K562 (cell line): ENCODE results near the gene GFAP. TPM values are rescaled to one million over a fixed set of nuclear protein-coding genes. Genes with fewer than 3 reads are reported as not detected.

Experiments
- ATAC-seq: fragments of 200-7000 bp; cut with Tn5 transposase; 3 replicates; pipeline ENCODE4 v1.9.1; 2020; ENCODE audit warnings: moderate library complexity
- BruUV-seq: library from RNA; stranded (reverse); fragments of 400-500 nt; replicated peaks from 2 replicates; lab custom pipeline; 2021; lab: Mats Ljungman, UMichigan
- CTCF ChIA-PET: fragments of 300-600 bp; formaldehyde crosslinking; extraction: SDS; loops from one replicate; lab custom pipeline; 2021; ENCODE audit warnings: low intra/inter-chr PET ratio; lab: Yijun Ruan, JAX
- POLR2A ChIA-PET: fragments of 300-600, 350-650 bp; sonication (Branson Sonifier 250); formaldehyde crosslinking; extraction: SDS; loops from one replicate; lab custom pipeline; 2021; ENCODE audit warnings: antibody characterized with exemption, inconsistent platforms; lab: Yijun Ruan, JAX
- DNase-seq, 4 experiments: peaks; one replicate each; pipeline versions ENCODE4 v3.0.0 to v3.0.0-alpha.2; 2011 to 2018; ENCODE audit warnings: low spot score in 3 of 4, mixed read lengths in 3 of 4; ENCODE audit errors: extremely low read depth in 1 of 4
- FAIRE-seq: peaks from 2 replicates; lab custom pipeline; 2011; peaks lifted over from hg19 to GRCh38; lab: Jason Lieb, UNC
- H2AFZ ChIP-seq: 2 replicates; pipeline ENCODE4 v1.6.0; 2011; ENCODE audit warnings: low read depth, low read length, control low read depth, inconsistent platforms
- H3K27ac ChIP-seq: fragments of 200-600 bp; 3 replicates; pipeline ENCODE4 v1.8.0; 2011; ENCODE audit warnings: low read depth, mild to moderate bottlenecking, control low read depth, inconsistent platforms, low read length, moderate library complexity, mixed read lengths; ENCODE audit errors: extremely low read depth
- H3K27me3 ChIP-seq, 2 experiments: fragments of 300-600 bp in 1 of 2; 2 replicates in 1 of 2; 3 replicates in 1 of 2; pipeline versions ENCODE4 v1.6.0 to v1.8.0; 2011; ENCODE audit warnings: inconsistent platforms in 2 of 2, low read length in 2 of 2, mild to moderate bottlenecking in 1 of 2, mixed read lengths in 1 of 2, moderate library complexity in 1 of 2; ENCODE audit not compliant: control insufficient read depth in 2 of 2, insufficient read depth in 2 of 2
- H3K36me3 ChIP-seq: fragments of 300-600 bp; 3 replicates; pipeline ENCODE4 v1.8.0; 2011; ENCODE audit warnings: mild to moderate bottlenecking, low read length, inconsistent platforms; ENCODE audit not compliant: control insufficient read depth, insufficient read depth
- H3K4me1 ChIP-seq, 2 experiments: fragments of 200-600 bp in 1 of 2; replicated peaks in 1 of 2; 2 replicates in 1 of 2; 3 replicates in 1 of 2; pipeline versions ENCODE4 v1.5.1 to v1.8.0; 2011; ENCODE audit warnings: inconsistent platforms in 2 of 2, low read length in 2 of 2, mild to moderate bottlenecking in 1 of 2, mixed read lengths in 1 of 2, moderate library complexity in 1 of 2; ENCODE audit not compliant: control insufficient read depth in 2 of 2, insufficient read depth in 2 of 2
- H3K4me2 ChIP-seq: 2 replicates; pipeline ENCODE4 v1.6.1; 2011; ENCODE audit warnings: low read length, control low read depth, inconsistent platforms, mixed read lengths; ENCODE audit not compliant: insufficient read depth
- H3K4me3 ChIP-seq: fragments of 200-600 bp; sonication (generic), shearing (Covaris generic); 2 replicates; pipeline ENCODE4 v1.5.1; 2016; ENCODE audit warnings: control low read depth, inconsistent platforms
- H3K79me2 ChIP-seq: fragments of 200-600 bp; 3 replicates; pipeline ENCODE4 v1.8.0; 2011; ENCODE audit warnings: low read length, inconsistent platforms; ENCODE audit not compliant: control insufficient read depth, insufficient read depth
- H3K9ac ChIP-seq, 2 experiments: 2 replicates each; pipeline versions ENCODE4 v1.6.0 to v1.6.1; 2011; ENCODE audit warnings: low read depth in 2 of 2, low read length in 2 of 2, control low read depth in 1 of 2, inconsistent platforms in 1 of 2, mild to moderate bottlenecking in 1 of 2, mixed read lengths in 1 of 2; ENCODE audit not compliant: insufficient read depth in 1 of 2
- H3K9me1 ChIP-seq: one replicate; pipeline ENCODE4 v1.6.0; 2011; ENCODE audit warnings: inconsistent platforms, mild to moderate bottlenecking, low read length, moderate library complexity; ENCODE audit not compliant: control insufficient read depth, insufficient read depth
- H3K9me3 ChIP-seq: replicated peaks from 2 replicates; pipeline ENCODE4 v1.5.1; 2011; ENCODE audit warnings: low read depth, low read length, inconsistent platforms; ENCODE audit not compliant: control insufficient read depth, insufficient read depth
- H4K20me1 ChIP-seq: replicated peaks from 2 replicates; pipeline ENCODE4 v1.6.1; 2011; ENCODE audit warnings: low read length, inconsistent platforms, mixed read lengths; ENCODE audit not compliant: control insufficient read depth, insufficient read depth
- AFF1 ChIP-seq, 2 experiments: fragments of 450-650 bp; IDR thresholded peaks; 2 replicates each; pipeline ENCODE4 v1.6.1; 2018; ENCODE audit warnings: mild to moderate bottlenecking in 2 of 2, low read depth in 1 of 2; ENCODE audit not compliant: partially characterized antibody in 2 of 2
- GATAD2B ChIP-seq: fragments of 450-650 bp; IDR thresholded peaks from 2 replicates; pipeline ENCODE4 v1.6.1; 2017; ENCODE audit warnings: mild to moderate bottlenecking, borderline replicate concordance
- MCM7 ChIP-seq, 2 experiments: fragments of 450-650 bp; IDR thresholded peaks; 2 replicates each; pipeline ENCODE4 v1.6.1; 2016 to 2018
- MLLT1 ChIP-seq, 2 experiments: fragments of 450-650 bp; IDR thresholded peaks; 2 replicates each; pipeline ENCODE4 v1.6.1; 2016
- NCOA4 ChIP-seq: fragments of 450-650 bp; IDR thresholded peaks from 2 replicates; pipeline ENCODE4 v1.6.1; 2018; ENCODE audit warnings: mild to moderate bottlenecking; ENCODE audit not compliant: partially characterized antibody
- NCOR1 ChIP-seq: fragments of 450-650 bp; IDR thresholded peaks from 2 replicates; pipeline ENCODE4 v1.6.1; 2016; ENCODE audit warnings: mild to moderate bottlenecking, moderate library complexity
- TOE1 ChIP-seq, 2 experiments: fragments of 450-650 bp in 1 of 2; sonication (generic) in 1 of 2; formaldehyde crosslinking in 1 of 2; IDR thresholded peaks; 2 replicates each; pipeline versions ENCODE4 v1.7.1 to v1.8.0; 2016 to 2022; ENCODE audit warnings: borderline replicate concordance in 2 of 2, mild to moderate bottlenecking in 2 of 2, antibody characterized with exemption in 1 of 2, inconsistent platforms in 1 of 2, low read depth in 1 of 2, missing genetic modification reagents in 1 of 2, moderate library complexity in 1 of 2
- XRCC3 ChIP-seq: fragments of 450-650 bp; IDR thresholded peaks from 2 replicates; pipeline ENCODE4 v1.6.1; 2017; ENCODE audit warnings: mild to moderate bottlenecking, moderate library complexity
- ZFP91 ChIP-seq: sonication (generic); formaldehyde crosslinking; IDR thresholded peaks from 2 replicates; pipeline ENCODE4 v1.8.0; 2022; ENCODE audit warnings: mild to moderate bottlenecking, missing genetic modification reagents
- ZNF384 ChIP-seq: IDR thresholded peaks from 2 replicates; pipeline ENCODE4 v1.6.1; 2012; ENCODE audit warnings: low read depth, low read length, improper control_type of control experiment
- ZSCAN32 ChIP-seq: fragments of 450-650 bp; formaldehyde crosslinking; IDR thresholded peaks from 2 replicates; pipeline ENCODE4 v1.4.0; 2020; ENCODE audit warnings: mild to moderate bottlenecking, moderate library complexity
- WGBS: fragments of 100-300 bp; shearing (Covaris generic); methylation state at CpG from one replicate; pipeline ENCODE4 v1.1.6; 2016; ENCODE audit warnings: low coverage, mixed read lengths; ENCODE audit not compliant: insufficient coverage; ENCODE audit errors: missing lambda C conversion rate; 5-methylcytosine and 5-hydroxymethylcytosine counted together
- in situ Hi-C: fragments of 300-500 bp; cut with MboI; formaldehyde crosslinking; loops from 4 replicates; pipeline ENCODE4 v1.15.0; 2018; ENCODE audit warnings: inconsistent platforms, mixed read lengths
- intact Hi-C: fragments of 100-400 bp; cut with micrococcal nuclease; formaldehyde crosslinking; loops from 2 replicates; pipeline ENCODE4 v1.14.2; 2022
- polyA plus RNA-seq, 8 experiments: library from polyadenylated mRNA; depleted of rRNA in 4 of 8; stranded (reverse) in 5 of 8; unstranded in 3 of 8; fragments of >200 nt; fragmentation: Nextera tagmentation in 2 of 8; fragmentation: Illumina TruSeq in 1 of 8; extraction: Ambion mirVana in 2 of 8; extraction: Trizol in 1 of 8; gene quantifications; 2 replicates each; pipeline versions ENCODE4 v1.2.1 to v1.2.3, GENCODE V29; 2011 to 2014; ENCODE audit warnings: inconsistent platforms in 1 of 8, missing spikeins in 1 of 8
- total RNA-seq, 7 experiments: library from RNA; depleted of rRNA in 6 of 7; stranded (reverse); fragments of >200 nt in 6 of 7; fragmentation: Illumina TruSeq in 2 of 7; extraction: Trizol in 2 of 7; gene quantifications; 2 replicates each; pipeline versions ENCODE4 v1.2.1 to v1.2.3, GENCODE V29; 2011 to 2021; ENCODE audit warnings: low replicate concordance in 1 of 7

Gene GFAP
- total and polyA plus RNA-seq, 9 of the 15 experiments (the other 6 are each of a cell fraction or from before 2014, with no cell fraction given), result 0.07 to 1.4 (median 0.60) TPM; not detected in 1

- no peak for TF ChIP-seq ZSCAN32
Measured at GRCh38 chr17:44864831-44865230, 50.5 kb downstream of the GFAP start (continued).

GRCh38 chr17:44863061-44863918 is 52.0 kb downstream of the GFAP start:
- no peak overlapping the region for H3K27ac ChIP-seq

More at GRCh38 chr17:44863061-44863918, 52.0 kb downstream of the GFAP start:
- no peak overlapping the region for H3K9ac ChIP-seq
- intact Hi-C loops (no loop called here), in situ Hi-C loops (no loop called here)
- peaks cover 8% of the 10 kb centered on the region; the same call in 1 of the 2 replicates for H4K20me1 ChIP-seq
- BruUV-seq, result no TSS peak
- no peak for FAIRE-seq
- no peak for TF ChIP-seq ZNF384
- TF ChIP-seq AFF1 (IDR thresholded peaks at IDR 0.05; ENCODE audit: low read depth in 1 of 2, partially characterized antibody in 2 of 2), result no peak
- TF ChIP-seq MCM7 (IDR thresholded peaks at IDR 0.05), result no peak
- no peak for TF ChIP-seq XRCC3
- no peak for TF ChIP-seq ZFP91 (CRISPR knock-in tag)
- TF ChIP-seq NCOR1, result no peak
- no peak for TF ChIP-seq NCOA4
- no peak for TF ChIP-seq MLLT1 (IDR thresholded peaks at IDR 0.05)
- TF ChIP-seq GATAD2B, result no peak
- TF ChIP-seq TOE1 (IDR thresholded peaks at IDR 0.05; ENCODE audit: borderline replicate concordance), result no peak
- TF ChIP-seq TOE1 (CRISPR knock-in tag; IDR thresholded peaks at IDR 0.05; ENCODE audit: borderline replicate concordance, low read depth), result no peak
- H3K4me1 ChIP-seq, result no peaks in the 10 kb centered on the region
- ATAC-seq, result no peak
- DNase-seq, result no peak
- H3K79me2 ChIP-seq, result no peaks in the 10 kb centered on the region
- CTCF ChIA-PET, result interaction anchor here (3.2 to 5.4 kb wide), 2 partner anchors 84 to 89 kb away, joined by 24 to 38 read pairs; no protein-coding TSS in a partner anchor
- no peak overlapping the region for H2AFZ ChIP-seq
- 78% methylated on average over 12 of the region's 12 CpGs for WGBS
- POLR2A ChIA-PET, result interaction anchor here (0.6 to 1.4 kb wide), 4 partner anchors 12 to 43 kb away, joined by 3 to 4 read pairs (median 4); no protein-coding TSS in a partner anchor
- no peak overlapping the region for H3K4me2 ChIP-seq
- no peaks in the 10 kb centered on the region for H3K9me1 ChIP-seq
- no peaks in the 10 kb centered on the region for H3K27me3 ChIP-seq
- H3K36me3 ChIP-seq, result peaks cover 95% of the 10 kb centered on the region
- no peaks in the 10 kb centered on the region for H3K9me3 ChIP-seq
- no peak overlapping the region for H3K4me3 ChIP-seq
